ENCODE measurements around the gene C1orf53. TPM values are rescaled to one million over a fixed set of nuclear protein-coding genes. Genes with fewer than 3 reads are reported as not detected.
"Not testable (repeated sequence)": the region's sequence is repeated elsewhere in the genome, so short reads cannot be mapped to it uniquely, and the experiment has no call there.

Gene C1orf53
- total RNA-seq (not detected), total RNA-seq (0 to 0.55 (median 0.06) reads per million in 29 experiments)
- not detected for total RNA-seq (2013)

DNA sequence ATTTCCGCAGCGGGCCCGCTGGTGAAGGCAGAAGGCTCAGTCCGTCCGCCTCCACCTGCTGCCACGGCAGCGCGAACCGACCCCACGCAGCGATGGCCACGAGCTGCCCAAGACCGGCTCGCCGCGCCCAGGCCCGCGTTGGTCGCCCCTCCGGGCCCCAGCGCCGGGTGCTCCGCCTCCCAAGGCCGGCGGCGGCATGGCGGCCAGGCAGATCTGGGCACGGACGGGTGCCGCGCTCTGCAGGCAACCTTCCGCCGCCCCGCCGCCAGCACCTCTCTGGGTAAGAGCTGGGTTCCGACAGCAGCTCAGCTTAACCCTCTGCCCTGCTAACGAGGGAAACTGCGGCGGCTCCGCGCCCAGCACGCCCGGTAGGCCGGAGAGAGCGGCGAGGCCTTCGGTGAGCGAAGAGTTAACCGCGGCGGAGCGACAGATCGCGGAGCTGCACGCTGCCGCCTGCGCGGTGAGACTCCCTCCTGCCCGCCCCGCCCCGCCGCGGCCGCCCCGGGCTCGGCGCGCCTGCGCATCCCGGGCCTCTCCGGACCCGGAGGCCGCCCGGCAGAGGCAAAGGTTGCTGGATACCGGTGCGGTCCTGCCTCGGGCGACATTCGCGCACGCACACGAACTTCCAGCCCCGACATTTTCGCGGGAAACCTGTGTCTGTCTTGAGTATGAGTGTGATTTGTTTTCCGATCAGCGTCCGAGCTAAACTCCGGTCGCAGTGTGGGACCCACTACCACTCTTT, at the start of gene C1orf53:
C1orf53 (plus strand) TSS at position 177 of the 742 bp plus-strand sequence; CDS start at position 197, 20 bp downstream.
- H3K4me1 Mint-ChIP-seq: peaks cover 6 to 13% (median 12%) of the 10 kb centered on the region in 3 donors
- no peaks in the 10 kb centered on the region for H3K36me3 ChIP-seq (ENCODE audit: control insufficient read depth in 2 of 2, extremely low read depth in 1 of 2, insufficient read depth in 1 of 2, low read length in 1 of 2)
- H3K9me3 Mint-ChIP-seq: no peaks in the 10 kb centered on the region
- peaks cover 8 to 19% of the 10 kb centered on the region in 2 experiments for H3K27me3 ChIP-seq (replicated peaks in 1 of 2; ENCODE audit: control insufficient read depth in 2 of 2, extremely low read depth in 1 of 2, insufficient read depth in 2 of 2, low read length in 1 of 2)
- DNase-seq (peak in 34 of 35 experiments; percentile 36 to 81 (median 55)), ATAC-seq (replicated peaks in 1 of 4) (peak; percentile 90 to 94 (median 92))
- H3K36me3 Mint-ChIP-seq: no peaks in the 10 kb centered on the region
- H3K27ac ChIP-seq (ENCODE audit: low read length): peak within 1 kb of the TSS; percentile 42
- POLR2A ChIA-PET: interaction anchor here (0.6 to 0.8 kb wide), 6 partner anchors 31 to 668 kb away, joined by 3 to 5 read pairs (median 3); no protein-coding TSS in a partner anchor
- H3K9me3 ChIP-seq: no peaks in the 10 kb centered on the region
- peak within 1 kb of the TSS; percentile 62 to 79 for H3K27ac Mint-ChIP-seq
- CTCF ChIA-PET: interaction anchor here (0.5 to 2.0 kb wide), 6 partner anchors 16 to 377 kb away, joined by 3 to 7 read pairs (median 3); no protein-coding TSS in a partner anchor
- peaks cover 47 to 52% of the 10 kb centered on the region in 2 donors for H3K27me3 Mint-ChIP-seq
- H3K4me3 Mint-ChIP-seq: peak within 1 kb of the TSS; percentile 81 to 89 (median 86)
- peak within 1 kb of the TSS; percentile 65 to 70 for H3K4me3 ChIP-seq (ENCODE audit: control insufficient read depth in 1 of 2, extremely low read depth in 1 of 2, low read length in 1 of 2)
- under 1% methylated on average over 89 of the region's 90 CpGs for WGBS (ENCODE audit: insufficient coverage)
- H3K4me1 ChIP-seq (ENCODE audit: control insufficient read depth in 1 of 2, extremely low read depth in 1 of 2, insufficient read depth in 2 of 2, low read length in 2 of 2): peaks cover 2 to 9% of the 10 kb centered on the region in 2 experiments

DNA sequence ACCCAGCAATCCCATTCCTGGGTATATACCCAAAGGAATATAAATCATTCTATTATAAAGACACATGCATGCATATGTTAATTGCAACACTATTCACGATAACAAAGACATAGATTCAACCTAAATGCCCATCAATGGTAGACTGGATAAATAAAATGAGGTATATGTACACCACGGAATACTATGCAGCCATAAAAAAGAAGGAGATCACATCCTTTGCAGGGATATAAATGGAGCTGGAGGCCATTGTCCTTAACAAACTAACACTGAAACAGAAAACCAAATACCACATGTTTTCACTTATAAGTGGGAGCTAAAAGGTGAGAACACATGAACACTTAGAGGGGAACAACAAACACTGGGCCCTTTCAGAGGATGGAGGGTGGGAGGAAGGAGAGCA, 46.7 kb upstream of the C1orf53 start:
- H3K27me3 ChIP-seq (replicated peaks in 1 of 2; ENCODE audit: control insufficient read depth in 2 of 2, extremely low read depth in 1 of 2, insufficient read depth in 2 of 2, low read length in 1 of 2); ATAC-seq (replicated peaks in 1 of 4); H3K36me3 Mint-ChIP-seq; DNase-seq; H3K36me3 ChIP-seq (ENCODE audit: control insufficient read depth in 2 of 2, extremely low read depth in 1 of 2, insufficient read depth in 1 of 2, low read length in 1 of 2); H3K4me3 ChIP-seq (ENCODE audit: control insufficient read depth in 1 of 2, extremely low read depth in 1 of 2, low read length in 1 of 2); H3K9me3 ChIP-seq; H3K4me3 Mint-ChIP-seq; H3K27ac ChIP-seq (ENCODE audit: low read length); H3K9me3 Mint-ChIP-seq; H3K4me1 ChIP-seq (ENCODE audit: control insufficient read depth in 1 of 2, extremely low read depth in 1 of 2, insufficient read depth in 2 of 2, low read length in 2 of 2); H3K27ac Mint-ChIP-seq; CTCF ChIA-PET; H3K27me3 Mint-ChIP-seq; H3K4me1 Mint-ChIP-seq; POLR2A ChIA-PET: not testable (repeated sequence)
- no CpG with 5 or more reads among the region's 2 CpGs for WGBS (ENCODE audit: insufficient coverage)

- no peaks in the 10 kb centered on the region for H3K27me3 Mint-ChIP-seq
- no peak overlapping the region for H3K27ac Mint-ChIP-seq
- POLR2A ChIA-PET: no interaction called here
Observed at GRCh38 chr1:197857477-197857876, 45.0 kb upstream of the C1orf53 start.

GRCh38 chr1:197859024-197859423, 43.4 kb upstream of the C1orf53 start:
- ATAC-seq (replicated peaks in 1 of 4): no peak
- Histone ChIP-seq H3K27me3 (replicated peaks in 1 of 2; ENCODE audit: control insufficient read depth in 2 of 2, extremely low read depth in 1 of 2, insufficient read depth in 2 of 2, low read length in 1 of 2) (no peaks in the 10 kb centered on the region), H3K9me3 (no peaks in the 10 kb centered on the region), H3K4me3 (ENCODE audit: control insufficient read depth in 1 of 2, extremely low read depth in 1 of 2, low read length in 1 of 2) (no peak overlapping the region), H3K36me3 (ENCODE audit: control insufficient read depth in 2 of 2, extremely low read depth in 1 of 2, insufficient read depth in 1 of 2, low read length in 1 of 2) (no peaks in the 10 kb centered on the region), H3K4me1 (ENCODE audit: control insufficient read depth in 1 of 2, extremely low read depth in 1 of 2, insufficient read depth in 2 of 2, low read length in 2 of 2) (no peaks in the 10 kb centered on the region), H3K27ac (ENCODE audit: low read length) (no peak overlapping the region)
- CTCF ChIA-PET: interaction anchor here (0.6 to 1.2 kb wide), 2 partner anchors 10 to 154 kb away, joined by 3 to 4 read pairs; no protein-coding TSS in a partner anchor
- H3K27me3 Mint-ChIP-seq: no peaks in the 10 kb centered on the region
- no peaks in the 10 kb centered on the region for H3K4me1 Mint-ChIP-seq
- peaks cover 0 to 3% (median 0%) of the 10 kb centered on the region in 3 donors for H3K9me3 Mint-ChIP-seq
- no peak overlapping the region for H3K4me3 Mint-ChIP-seq
- POLR2A ChIA-PET: no interaction called here
- no peak overlapping the region for H3K27ac Mint-ChIP-seq
- no peak for DNase-seq
- WGBS (ENCODE audit: insufficient coverage): no CpG with 5 or more reads among the region's 1 CpG
- no peaks in the 10 kb centered on the region for H3K36me3 Mint-ChIP-seq

More at GRCh38 chr1:197857477-197857876, 45.0 kb upstream of the C1orf53 start:
- ATAC-seq (replicated peaks in 1 of 4) (no peak), DNase-seq (no peak)
- no peak overlapping the region for H3K4me3 ChIP-seq (ENCODE audit: control insufficient read depth in 1 of 2, extremely low read depth in 1 of 2, low read length in 1 of 2)
- Mint-ChIP-seq H3K4me3 (no peak overlapping the region), H3K9me3 (peaks cover 0 to 3% (median 0%) of the 10 kb centered on the region in 3 donors), H3K36me3 (no peaks in the 10 kb centered on the region), H3K4me1 (no peaks in the 10 kb centered on the region)
- H3K27ac ChIP-seq (ENCODE audit: low read length): no peak overlapping the region
- no peaks in the 10 kb centered on the region for H3K9me3 ChIP-seq
- no peaks in the 10 kb centered on the region for H3K36me3 ChIP-seq (ENCODE audit: control insufficient read depth in 2 of 2, extremely low read depth in 1 of 2, insufficient read depth in 1 of 2, low read length in 1 of 2)
- no CpG with 5 or more reads among the region's 2 CpGs for WGBS (ENCODE audit: insufficient coverage)
- H3K27me3 ChIP-seq (replicated peaks in 1 of 2; ENCODE audit: control insufficient read depth in 2 of 2, extremely low read depth in 1 of 2, insufficient read depth in 2 of 2, low read length in 1 of 2): no peaks in the 10 kb centered on the region
- no peaks in the 10 kb centered on the region for H3K4me1 ChIP-seq (ENCODE audit: control insufficient read depth in 1 of 2, extremely low read depth in 1 of 2, insufficient read depth in 2 of 2, low read length in 2 of 2)
- CTCF ChIA-PET: no interaction called here

DNA sequence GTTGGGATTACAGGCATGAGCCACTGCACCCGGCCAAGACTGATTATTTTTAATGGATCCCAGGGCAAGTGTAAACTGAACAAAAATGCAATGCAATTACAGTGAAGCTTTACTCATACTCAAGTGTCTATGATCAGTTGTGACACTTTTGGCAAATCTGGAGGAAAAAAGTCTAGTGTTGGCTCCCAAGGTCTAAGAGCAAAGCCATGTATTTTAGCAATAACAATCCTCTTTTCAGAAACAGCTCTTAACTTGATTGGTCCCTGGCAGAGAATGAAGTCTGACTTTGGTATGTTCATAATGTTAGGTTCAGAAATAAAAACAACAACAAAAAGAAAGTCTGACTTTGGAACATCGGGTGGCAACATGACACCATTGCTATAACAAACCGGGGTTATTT, 40.2 kb upstream of the C1orf53 start:
- ChIA-PET POLR2A (no interaction called here), CTCF (no interaction called here)
- H3K36me3 ChIP-seq (ENCODE audit: control insufficient read depth in 2 of 2, extremely low read depth in 1 of 2, insufficient read depth in 1 of 2, low read length in 1 of 2): no peaks in the 10 kb centered on the region
- no CpG with 5 or more reads among the region's 3 CpGs for WGBS (ENCODE audit: insufficient coverage)
- no peaks in the 10 kb centered on the region for H3K36me3 Mint-ChIP-seq
- no peak overlapping the region for H3K4me3 Mint-ChIP-seq
- peaks cover 0 to 3% (median 0%) of the 10 kb centered on the region in 3 donors for H3K9me3 Mint-ChIP-seq
- no peak overlapping the region for H3K27ac ChIP-seq (ENCODE audit: low read length)
- no peak overlapping the region for H3K4me3 ChIP-seq (ENCODE audit: control insufficient read depth in 1 of 2, extremely low read depth in 1 of 2, low read length in 1 of 2)
- no peaks in the 10 kb centered on the region for H3K4me1 ChIP-seq (ENCODE audit: control insufficient read depth in 1 of 2, extremely low read depth in 1 of 2, insufficient read depth in 2 of 2, low read length in 2 of 2)
- no peak for ATAC-seq (replicated peaks in 1 of 4)
- H3K4me1 Mint-ChIP-seq: no peaks in the 10 kb centered on the region
- DNase-seq: no peak
- H3K9me3 ChIP-seq: no peaks in the 10 kb centered on the region
- no peaks in the 10 kb centered on the region for H3K27me3 Mint-ChIP-seq
- no peaks in the 10 kb centered on the region for H3K27me3 ChIP-seq (replicated peaks in 1 of 2; ENCODE audit: control insufficient read depth in 2 of 2, extremely low read depth in 1 of 2, insufficient read depth in 2 of 2, low read length in 1 of 2)
- no peak overlapping the region for H3K27ac Mint-ChIP-seq

DNA sequence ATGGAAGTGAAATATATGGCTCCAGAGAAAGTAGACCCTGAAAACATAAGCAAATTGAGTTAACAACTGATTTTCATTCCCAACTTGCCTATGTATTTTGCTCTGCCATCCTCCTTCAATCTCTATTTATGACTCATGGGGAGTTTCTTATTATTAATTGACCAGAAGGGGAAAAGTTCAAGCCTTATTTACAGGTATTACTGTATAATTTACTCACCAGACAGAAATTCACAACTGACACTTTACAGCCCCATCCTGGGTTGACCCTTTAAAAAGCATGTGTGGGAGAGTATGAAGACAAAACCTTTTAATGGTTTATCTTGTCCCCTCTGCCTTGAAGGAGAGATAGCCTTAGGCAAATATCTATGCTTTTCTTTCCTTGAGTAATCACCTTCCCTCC, 39.8 kb upstream of the C1orf53 start:
- Histone ChIP-seq H3K4me3 (ENCODE audit: control insufficient read depth in 1 of 2, extremely low read depth in 1 of 2, low read length in 1 of 2) (no peak overlapping the region), H3K27ac (ENCODE audit: low read length) (no peak overlapping the region), H3K4me1 (ENCODE audit: control insufficient read depth in 1 of 2, extremely low read depth in 1 of 2, insufficient read depth in 2 of 2, low read length in 2 of 2) (no peaks in the 10 kb centered on the region), H3K36me3 (ENCODE audit: control insufficient read depth in 2 of 2, extremely low read depth in 1 of 2, insufficient read depth in 1 of 2, low read length in 1 of 2) (no peaks in the 10 kb centered on the region), H3K9me3 (no peaks in the 10 kb centered on the region), H3K27me3 (replicated peaks in 1 of 2; ENCODE audit: control insufficient read depth in 2 of 2, extremely low read depth in 1 of 2, insufficient read depth in 2 of 2, low read length in 1 of 2) (no peaks in the 10 kb centered on the region)
- ChIA-PET POLR2A (no interaction called here), CTCF (interaction anchor here in 1 of 2 donors (0.5 to 1.2 kb wide), 2 partner anchors 243 to 308 kb away, joined by 3 read pairs; no protein-coding TSS in a partner anchor)
- no peak for ATAC-seq (replicated peaks in 1 of 4)
- Mint-ChIP-seq H3K4me3 (no peak overlapping the region), H3K9me3 (peaks cover 0 to 3% (median 0%) of the 10 kb centered on the region in 3 donors), H3K27ac (no peak overlapping the region), H3K36me3 (no peaks in the 10 kb centered on the region), H3K27me3 (no peaks in the 10 kb centered on the region), H3K4me1 (no peaks in the 10 kb centered on the region)
- DNase-seq: no peak

Measured in T-cell (primary cell).